ENCODE measurements around the gene ARHGDIA. TPM values are rescaled to one million over a fixed set of nuclear protein-coding genes. Genes with fewer than 3 reads are reported as not detected.
A peak's percentile ranks its signal among the peaks of the same experiment; 100 is the strongest.

The ARHGDIA gene
- total and polyA plus RNA-seq, 2 of the 8 experiments (the other 6 are each of a cell fraction or from before 2014, with no cell fraction given), result 62.4 to 217 TPM

DNA sequence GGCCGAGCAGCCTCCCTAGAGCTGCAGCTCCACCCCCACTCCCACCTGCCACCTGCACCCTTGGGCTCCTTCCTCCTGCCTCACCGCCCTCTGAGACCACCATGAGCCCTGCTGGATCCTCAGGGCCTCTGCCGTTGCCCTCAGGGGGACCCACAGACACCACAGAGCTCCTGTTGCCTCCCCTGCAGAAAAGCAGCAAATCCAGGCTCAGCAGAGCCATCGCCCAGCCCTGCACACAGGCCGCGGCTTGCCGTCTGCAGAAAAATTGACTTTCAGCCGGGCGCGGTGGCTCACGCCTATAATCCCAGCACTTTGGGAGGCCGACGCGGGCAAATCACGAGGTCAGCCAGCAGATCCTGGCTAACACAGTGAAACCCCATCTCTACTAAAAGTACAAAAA is 29.3 kb downstream of the ARHGDIA start:
- H3K23ac ChIP-seq (ENCODE audit: insufficient read length), result no peak overlapping the region
- no peak overlapping the region for H3K4me3 ChIP-seq (ENCODE audit: extremely low read depth in 1 of 4, insufficient read depth in 2 of 4, low read depth in 3 of 4, low read length in 4 of 4)
- no peak for FAIRE-seq
- H2AFZ ChIP-seq (ENCODE audit: low read length), result no peak overlapping the region
- no peak overlapping the region for H3K18ac ChIP-seq (ENCODE audit: extremely low read depth, low read length)
- H3K9me3 ChIP-seq (ENCODE audit: insufficient read depth in 2 of 2, low read depth in 1 of 2, low read length in 1 of 2), result no peaks in the 10 kb centered on the region
- no peaks in the 10 kb centered on the region for H3K23me2 ChIP-seq (ENCODE audit: low read depth, low read length)
- no peak overlapping the region for H2BK12ac ChIP-seq (ENCODE audit: low read depth, low read length)
- no peak overlapping the region for H4K91ac ChIP-seq (replicated peaks; ENCODE audit: insufficient read length, low read length)
- no peak overlapping the region for H3K4ac ChIP-seq (replicated peaks; ENCODE audit: insufficient read length, low read depth, low read length)
- H3K36me3 ChIP-seq (ENCODE audit: control insufficient read depth in 2 of 4, insufficient read depth in 4 of 4, low read length in 3 of 4), result peaks cover 12 to 38% (median 30%) of the 10 kb centered on the region in 4 experiments
- no peak overlapping the region for H3K27ac ChIP-seq (ENCODE audit: low read depth, low read length)
- H3K79me1 ChIP-seq (ENCODE audit: low read depth, low read length), result no peaks in the 10 kb centered on the region
- H4K5ac ChIP-seq (ENCODE audit: insufficient read length, low read depth, low read length), result no peak overlapping the region
- H3K56ac ChIP-seq (replicated peaks; ENCODE audit: insufficient read length, low read depth, low read length), result no peak overlapping the region
- POLR2A ChIA-PET (ENCODE audit: partially characterized antibody), result interaction anchor here (1.1 to 5.7 kb wide), 9 partner anchors 8 to 139 kb away, joined by 4 to 37 read pairs (median 6); partner anchors contain the start of genes MCRIP1, MRPL12, P4HB and PPP1R27
- no peak overlapping the region for H3K4me2 ChIP-seq (ENCODE audit: insufficient read depth in 1 of 2, low read depth in 2 of 2, low read length in 2 of 2)
- H3K9ac ChIP-seq (replicated peaks in 1 of 4; ENCODE audit: extremely low read depth in 1 of 4, low read depth in 3 of 4, low read length in 3 of 4), result no peak overlapping the region
- peak overlapping the region; percentile 51; the same call in 1 of the 2 replicates for H4K8ac ChIP-seq (ENCODE audit: extremely low read depth, insufficient read depth, low read length)
- H3K27me3 ChIP-seq (replicated peaks in 1 of 4; ENCODE audit: control insufficient read depth in 3 of 4, extremely low read depth in 1 of 4, insufficient read depth in 3 of 4, low read length in 3 of 4), result no peaks in the 10 kb centered on the region; a peak in 2 of 7 replicates
- TF ChIP-seq SIX5 (IDR thresholded peaks at IDR 0.05; ENCODE audit: low read depth, low read length) (no peak), MAFK (IDR thresholded peaks at IDR 0.05; ENCODE audit: low read depth, low read length) (no peak), ASH2L (IDR thresholded peaks at IDR 0.05; ENCODE audit: low read length) (no peak), RBBP5 (IDR thresholded peaks at IDR 0.05; ENCODE audit: borderline replicate concordance, low read depth, low read length) (no peak), SUZ12 (IDR thresholded peaks at IDR 0.05; ENCODE audit: low read length) (no peak), TCF12 (IDR thresholded peaks at IDR 0.05; ENCODE audit: low read depth, low read length) (no peak)
- TF ChIP-seq, protein P1, sequence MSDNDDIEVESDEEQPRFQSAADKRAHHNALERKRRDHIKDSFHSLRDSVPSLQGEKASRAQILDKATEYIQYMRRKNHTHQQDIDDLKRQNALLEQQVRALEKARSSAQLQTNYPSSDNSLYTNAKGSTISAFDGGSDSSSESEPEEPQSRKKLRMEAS (IDR thresholded peaks at IDR 0.05), result no peak
- TF ChIP-seq, protein P2, sequence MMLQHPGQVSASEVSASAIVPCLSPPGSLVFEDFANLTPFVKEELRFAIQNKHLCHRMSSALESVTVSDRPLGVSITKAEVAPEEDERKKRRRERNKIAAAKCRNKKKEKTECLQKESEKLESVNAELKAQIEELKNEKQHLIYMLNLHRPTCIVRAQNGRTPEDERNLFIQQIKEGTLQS (IDR thresholded peaks at IDR 0.05; ENCODE audit: insufficient read depth, low read depth, low read length), result no peak
- TF ChIP-seq, protein P3, sequence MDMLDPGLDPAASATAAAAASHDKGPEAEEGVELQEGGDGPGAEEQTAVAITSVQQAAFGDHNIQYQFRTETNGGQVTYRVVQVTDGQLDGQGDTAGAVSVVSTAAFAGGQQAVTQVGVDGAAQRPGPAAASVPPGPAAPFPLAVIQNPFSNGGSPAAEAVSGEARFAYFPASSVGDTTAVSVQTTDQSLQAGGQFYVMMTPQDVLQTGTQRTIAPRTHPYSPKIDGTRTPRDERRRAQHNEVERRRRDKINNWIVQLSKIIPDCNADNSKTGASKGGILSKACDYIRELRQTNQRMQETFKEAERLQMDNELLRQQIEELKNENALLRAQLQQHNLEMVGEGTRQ (IDR thresholded peaks at IDR 0.05; ENCODE audit: low read length), result no peak
- H2AK5ac ChIP-seq (ENCODE audit: low read depth, low read length), result no peak overlapping the region
- no peak overlapping the region for H2BK20ac ChIP-seq (ENCODE audit: low read length)
- H2BK120ac ChIP-seq (replicated peaks; ENCODE audit: low read depth, low read length), result no peak overlapping the region
- no peak overlapping the region for H3K14ac ChIP-seq (ENCODE audit: insufficient read length)
- no peak overlapping the region for H2BK5ac ChIP-seq (ENCODE audit: low read depth, low read length)
- no peak overlapping the region for H2BK15ac ChIP-seq (ENCODE audit: low read length)
- peaks cover 2 to 11% of the 10 kb centered on the region in 2 experiments for H4K20me1 ChIP-seq (replicated peaks in 1 of 2; ENCODE audit: control insufficient read depth in 1 of 2, insufficient read depth in 2 of 2, low read length in 2 of 2)
- no peak for DNase-seq (ENCODE audit: low read depth in 1 of 2, low spot score in 2 of 2)
- no peaks in the 10 kb centered on the region for H3K79me2 ChIP-seq (ENCODE audit: control insufficient read depth in 1 of 2, insufficient read depth in 2 of 2, low read length in 2 of 2)
- CTCF ChIA-PET (ENCODE audit: partially characterized antibody), result interaction anchor here (1.0 to 1.6 kb wide), 3 partner anchors 11 to 117 kb away, joined by 3 read pairs; partner anchors contain the start of gene ARHGDIA
- 97% methylated on average over 15 of the region's 15 CpGs; no CpG with 5 or more reads in 1 of the 2 experiments for WGBS, 2 experiments (ENCODE audit: extremely low coverage in 1 of 2, insufficient coverage in 1 of 2, insufficient read length in 1 of 2, insufficient replicate concordance in 2 of 2, low coverage in 1 of 2, low lambda C conversion rate in 2 of 2, missing lambda C conversion rate in 1 of 2)
- peaks cover 0 to 3% (median 0%) of the 10 kb centered on the region in 4 experiments; a peak in 2 of 7 replicates for H3K4me1 ChIP-seq (replicated peaks in 1 of 4; ENCODE audit: control insufficient read depth in 3 of 4, insufficient read depth in 4 of 4, low read length in 3 of 4)
